MG63 (cell line): ENCODE measurements around the gene ZNF546. TPM values are rescaled to one million over a fixed set of nuclear protein-coding genes. Genes with fewer than 3 reads are reported as not detected.

Experiments used
- DNase-seq: peaks from one replicate; pipeline ENCODE4 v3.0.0-alpha.2; 2020
- H3K27me3 ChIP-seq: fragments of 250-450 bp; sonication (Bioruptor Pico); 2 replicates; pipeline ENCODE4 v1.5.1; 2020; ENCODE audit warnings: mild to moderate bottlenecking, moderate library complexity
- H3K36me3 ChIP-seq: fragments of 250-450 bp; sonication (Bioruptor Pico); 2 replicates; pipeline ENCODE4 v1.5.1; 2020; ENCODE audit warnings: mild to moderate bottlenecking, moderate library complexity
- H3K4me3 ChIP-seq: fragments of 250-450 bp; sonication (Bioruptor Pico); 2 replicates; pipeline ENCODE4 v1.5.1; 2020; ENCODE audit warnings: mild to moderate bottlenecking, moderate library complexity
- H3K9me3 ChIP-seq: fragments of 250-450 bp; sonication (Bioruptor Pico); 2 replicates; pipeline ENCODE4 v1.5.1; 2020; ENCODE audit warnings: mild to moderate bottlenecking, moderate library complexity
- total RNA-seq: library from RNA; depleted of rRNA; stranded (reverse); fragments of >200 nt; shearing (Covaris generic); gene quantifications from 2 replicates; pipeline ENCODE4 v1.2.3, GENCODE V29; 2014; ENCODE audit warnings: low replicate concordance

Gene ZNF546
- total RNA-seq, 1 experiment from 2014 or later = 5.7 TPM

- Histone ChIP-seq H3K27me3 (no peaks in the 10 kb centered on the region), H3K4me3 (peak overlapping the region; percentile 89), H3K9me3 (no peaks in the 10 kb centered on the region; the same call in 1 of the 2 replicates), H3K36me3 (peaks cover 41% of the 10 kb centered on the region)
- no peak for DNase-seq
These were observed 25.4 kb upstream of the ZNF546 start for GRCh38 chr19:39971380-39972035.

GRCh38 chr19:39974377-39975155 lies 22.3 kb upstream of the ZNF546 start:
- Histone ChIP-seq H3K4me3 (no peak overlapping the region), H3K36me3 (peaks cover 69% of the 10 kb centered on the region), H3K27me3 (no peaks in the 10 kb centered on the region), H3K9me3 (no peaks in the 10 kb centered on the region; the same call in 1 of the 2 replicates)
- no peak for DNase-seq

- H3K27me3 ChIP-seq = no peaks in the 10 kb centered on the region
- H3K36me3 ChIP-seq = peaks cover 69% of the 10 kb centered on the region
- H3K4me3 ChIP-seq = no peak overlapping the region
- no peak for DNase-seq
- H3K9me3 ChIP-seq = peaks cover 48% of the 10 kb centered on the region
These were observed 14.0 kb upstream of the ZNF546 start for GRCh38 chr19:39982883-39983282.

- DNase-seq = no peak
- Histone ChIP-seq H3K4me3 (no peak overlapping the region), H3K9me3 (peaks cover 54% of the 10 kb centered on the region), H3K27me3 (no peaks in the 10 kb centered on the region), H3K36me3 (peaks cover 60% of the 10 kb centered on the region)
These were observed 13.1 kb upstream of the ZNF546 start for GRCh38 chr19:39983695-39984300.

- no peaks in the 10 kb centered on the region for H3K27me3 ChIP-seq
- no peak overlapping the region for H3K4me3 ChIP-seq
- peaks cover 58% of the 10 kb centered on the region for H3K9me3 ChIP-seq
These were observed 10.2 kb upstream of the ZNF546 start for GRCh38 chr19:39986643-39987042.

GRCh38 chr19:39987167-39987566 lies 9.7 kb upstream of the ZNF546 start:
- Histone ChIP-seq H3K9me3 (peaks cover 55% of the 10 kb centered on the region), H3K36me3 (peaks cover 34% of the 10 kb centered on the region), H3K27me3 (no peaks in the 10 kb centered on the region), H3K4me3 (no peak overlapping the region)
- no peak for DNase-seq

More at GRCh38 chr19:39986643-39987042, 10.2 kb upstream of the ZNF546 start:
- DNase-seq = no peak
- peaks cover 38% of the 10 kb centered on the region for H3K36me3 ChIP-seq

GRCh38 chr19:39987596-39987995 lies 9.3 kb upstream of the ZNF546 start:
- no peaks in the 10 kb centered on the region for H3K27me3 ChIP-seq
- H3K4me3 ChIP-seq = no peak overlapping the region
- H3K36me3 ChIP-seq = peaks cover 30% of the 10 kb centered on the region
- H3K9me3 ChIP-seq = peaks cover 54% of the 10 kb centered on the region
- DNase-seq = no peak

- peaks cover 19% of the 10 kb centered on the region for H3K9me3 ChIP-seq
- peaks cover 9% of the 10 kb centered on the region for H3K36me3 ChIP-seq
- H3K4me3 ChIP-seq = no peak overlapping the region
- H3K27me3 ChIP-seq = no peaks in the 10 kb centered on the region
- DNase-seq = no peak
These were observed 3.3 kb upstream of the ZNF546 start for GRCh38 chr19:39993605-39994004.

- Histone ChIP-seq H3K4me3 (no peak overlapping the region), H3K36me3 (peaks cover 7% of the 10 kb centered on the region; the same call in 1 of the 2 replicates), H3K27me3 (no peaks in the 10 kb centered on the region), H3K9me3 (peaks cover 13% of the 10 kb centered on the region)
- no peak for DNase-seq
These were observed 2.5 kb upstream of the ZNF546 start for GRCh38 chr19:39994361-39994760.

GRCh38 chr19:39995794-39996193 lies 1.1 kb upstream of the ZNF546 start:
- Histone ChIP-seq H3K4me3 (peak overlapping the region; percentile 73), H3K36me3 (peaks cover 6% of the 10 kb centered on the region; the same call in 1 of the 2 replicates), H3K9me3 (peaks cover 8% of the 10 kb centered on the region), H3K27me3 (no peaks in the 10 kb centered on the region)
- DNase-seq = no peak

- DNase-seq = no peak
- peaks cover 8% of the 10 kb centered on the region for H3K9me3 ChIP-seq
- no peaks in the 10 kb centered on the region for H3K27me3 ChIP-seq
- H3K36me3 ChIP-seq = peaks cover 6% of the 10 kb centered on the region; the same call in 1 of the 2 replicates
- peak overlapping the region; percentile 73 for H3K4me3 ChIP-seq
These were observed 546 bp upstream of the ZNF546 start for GRCh38 chr19:39996218-39996810.

- Histone ChIP-seq H3K36me3 (peaks cover 6% of the 10 kb centered on the region; the same call in 1 of the 2 replicates), H3K4me3 (peak overlapping the region; percentile 73), H3K9me3 (peaks cover 8% of the 10 kb centered on the region), H3K27me3 (no peaks in the 10 kb centered on the region)
- DNase-seq = no peak
These were observed 867 bp downstream of the ZNF546 start for GRCh38 chr19:39997638-39998216.

GRCh38 chr19:39998501-39998900 lies 1.6 kb downstream of the ZNF546 start:
- DNase-seq = no peak
- Histone ChIP-seq H3K4me3 (no peak overlapping the region), H3K36me3 (peaks cover 6% of the 10 kb centered on the region; the same call in 1 of the 2 replicates), H3K27me3 (no peaks in the 10 kb centered on the region), H3K9me3 (peaks cover 6% of the 10 kb centered on the region)

GRCh38 chr19:40005691-40006272 lies 8.9 kb downstream of the ZNF546 start:
- Histone ChIP-seq H3K36me3 (peaks cover 32% of the 10 kb centered on the region), H3K27me3 (no peaks in the 10 kb centered on the region), H3K4me3 (no peak overlapping the region), H3K9me3 (no peaks in the 10 kb centered on the region)
- DNase-seq = no peak

GRCh38 chr19:40006273-40006691 lies 9.4 kb downstream of the ZNF546 start:
- Histone ChIP-seq H3K27me3 (no peaks in the 10 kb centered on the region), H3K36me3 (peaks cover 33% of the 10 kb centered on the region), H3K4me3 (no peak overlapping the region), H3K9me3 (no peaks in the 10 kb centered on the region)
- DNase-seq = peak; percentile 4

GRCh38 chr19:40009674-40010073 lies 12.8 kb downstream of the ZNF546 start:
- peaks cover 55% of the 10 kb centered on the region for H3K36me3 ChIP-seq
- DNase-seq = no peak
- H3K27me3 ChIP-seq = no peaks in the 10 kb centered on the region
- H3K9me3 ChIP-seq = peaks cover 17% of the 10 kb centered on the region
- H3K4me3 ChIP-seq = no peak overlapping the region
